Astrocyte (in vitro differentiated cells and primary cell): Measurements from ENCODE around the gene ICAM1. TPM values are rescaled to one million over a fixed set of nuclear protein-coding genes. Genes with fewer than 3 reads are reported as not detected.
A peak's percentile ranks its signal among the peaks of the same experiment; 100 is the strongest.

Experiments used
- DNase-seq: peaks from one replicate; pipeline ENCODE4 v3.0.0-alpha.2; 2010; ENCODE audit warnings: low read depth
- FAIRE-seq: peaks from 2 replicates; lab custom pipeline; 2011; peaks lifted over from hg19 to GRCh38; lab: Jason Lieb, UNC
- H2AFZ ChIP-seq: 2 replicates; pipeline ENCODE4 v1.6.0; 2012; ENCODE audit warnings: low read depth, low read length, inconsistent platforms
- H3K27ac ChIP-seq: 2 replicates; pipeline ENCODE4 v1.5.1; 2011; ENCODE audit warnings: low read depth, low read length, inconsistent platforms
- H3K27me3 ChIP-seq: 2 replicates; pipeline ENCODE4 v1.6.0; 2011; ENCODE audit warnings: low read length, inconsistent platforms; ENCODE audit not compliant: insufficient read depth
- H3K36me3 ChIP-seq: 2 replicates; pipeline ENCODE4 v1.5.1; 2011; ENCODE audit warnings: low read length, inconsistent platforms; ENCODE audit not compliant: insufficient read depth
- H3K4me1 ChIP-seq: 2 replicates; pipeline ENCODE4 v1.5.1; 2011; ENCODE audit warnings: low read length, inconsistent platforms; ENCODE audit not compliant: insufficient read depth
- H3K4me2 ChIP-seq: 2 replicates; pipeline ENCODE4 v1.6.0; 2012; ENCODE audit warnings: low read length, inconsistent platforms
- H3K4me3 ChIP-seq: 2 replicates; pipeline ENCODE4 v1.5.1; 2011; ENCODE audit warnings: low read depth, mild to moderate bottlenecking, low read length, inconsistent platforms; ENCODE audit not compliant: insufficient read depth
- H3K79me2 ChIP-seq: 2 replicates; pipeline ENCODE4 v1.6.0; 2012; ENCODE audit warnings: mild to moderate bottlenecking, low read length, inconsistent platforms; ENCODE audit not compliant: insufficient read depth
- H3K9ac ChIP-seq: 2 replicates; pipeline ENCODE4 v1.6.0; 2012; ENCODE audit warnings: mild to moderate bottlenecking, low read length, inconsistent platforms
- H3K9me3 ChIP-seq: 2 replicates; pipeline ENCODE4 v1.5.1; 2012; ENCODE audit warnings: low read depth, mild to moderate bottlenecking, low read length, inconsistent platforms; ENCODE audit not compliant: insufficient read depth
- H4K20me1 ChIP-seq: 2 replicates; pipeline ENCODE4 v1.6.0; 2012; ENCODE audit warnings: low read length, inconsistent platforms; ENCODE audit not compliant: insufficient read depth
- H3K27ac Mint-ChIP-seq: one replicate; pipeline ENCODE4 v1.8.0; 2021; ENCODE audit warnings: mild to moderate bottlenecking, mixed read lengths; ENCODE audit not compliant: unreplicated experiment
- H3K27me3 Mint-ChIP-seq: one replicate; pipeline ENCODE4 v1.8.0; 2021; ENCODE audit warnings: low read depth, mixed read lengths; ENCODE audit not compliant: unreplicated experiment
- H3K36me3 Mint-ChIP-seq: one replicate; pipeline ENCODE4 v1.8.0; 2021; ENCODE audit warnings: low read depth, mixed read lengths; ENCODE audit not compliant: unreplicated experiment
- H3K4me1 Mint-ChIP-seq: one replicate; pipeline ENCODE4 v1.8.0; 2021; ENCODE audit warnings: low read depth, mixed read lengths; ENCODE audit not compliant: unreplicated experiment
- H3K4me3 Mint-ChIP-seq: one replicate; pipeline ENCODE4 v1.8.0; 2021; ENCODE audit warnings: mild to moderate bottlenecking, moderate library complexity, mixed read lengths; ENCODE audit not compliant: unreplicated experiment
- H3K9me3 Mint-ChIP-seq: one replicate; pipeline ENCODE4 v1.8.0; 2021; ENCODE audit warnings: mild to moderate bottlenecking, mixed read lengths; ENCODE audit not compliant: unreplicated experiment
- CTCF ChIP-seq: IDR thresholded peaks from 2 replicates; pipeline ENCODE4 v1.5.1; 2011; ENCODE audit warnings: low read depth, mild to moderate bottlenecking, inconsistent platforms, low read length, moderate library complexity; ENCODE audit not compliant: insufficient read depth
- EZH2 ChIP-seq: IDR thresholded peaks from 2 replicates; pipeline ENCODE4 v1.6.1; 2012; ENCODE audit warnings: mild to moderate bottlenecking, low read length, inconsistent platforms; ENCODE audit not compliant: insufficient read depth
- total RNA-seq: library from RNA; stranded (reverse); gene quantifications from 2 replicates; pipeline ENCODE4 v1.2.1, GENCODE V29; 2021

ICAM1 gene
- total RNA-seq, 1 donor from 2014 or later = 11.0 TPM

DNA sequence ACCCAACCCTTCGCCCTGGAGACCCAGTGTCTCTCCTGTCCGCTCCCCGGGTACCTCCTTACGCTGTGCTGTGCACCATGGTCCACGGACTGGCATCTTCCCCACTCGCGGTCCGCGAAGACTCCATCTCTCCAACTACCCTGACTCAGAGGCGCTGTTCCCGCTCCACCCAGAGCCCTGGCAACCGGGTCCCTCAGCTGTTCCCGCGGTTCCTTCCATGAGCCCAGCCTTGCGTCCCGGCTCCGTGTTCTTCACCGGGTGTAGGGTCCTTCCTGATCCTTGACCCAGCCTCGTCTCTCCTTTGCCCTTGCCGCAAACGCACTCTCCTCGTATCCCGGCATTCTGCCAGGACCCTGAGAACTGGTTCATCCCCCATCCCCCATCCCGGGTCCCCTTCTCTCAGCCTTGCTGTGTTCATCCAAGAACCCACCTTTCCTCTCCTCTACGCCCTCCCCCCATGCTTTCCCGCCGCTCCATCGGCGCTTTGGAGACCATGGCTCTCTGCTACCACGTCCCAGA, 19.5 kb downstream of the ICAM1 start:
- H2AFZ ChIP-seq = peak overlapping the region; percentile 66
- Mint-ChIP-seq H3K36me3 (peaks cover 2% of the 10 kb centered on the region), H3K4me1 (peaks cover 5% of the 10 kb centered on the region), H3K27me3 (peaks cover 83% of the 10 kb centered on the region), H3K27ac (peak overlapping the region; percentile 72), H3K4me3 (peak overlapping the region; percentile 45), H3K9me3 (peaks cover 23% of the 10 kb centered on the region)
- H3K9ac ChIP-seq = no peak overlapping the region
- no peak overlapping the region for H3K4me3 ChIP-seq
- no peaks in the 10 kb centered on the region for H3K79me2 ChIP-seq
- no peaks in the 10 kb centered on the region for H3K36me3 ChIP-seq
- H3K27me3 ChIP-seq = peaks cover 66% of the 10 kb centered on the region
- H3K27ac ChIP-seq = no peak overlapping the region
- H3K4me2 ChIP-seq = peak overlapping the region; percentile 82
- H4K20me1 ChIP-seq = peaks cover 16% of the 10 kb centered on the region
- H3K9me3 ChIP-seq = peaks cover 7% of the 10 kb centered on the region
- no peak for TF ChIP-seq EZH2
- FAIRE-seq = no peak
- DNase-seq = no peak
- peaks cover 34% of the 10 kb centered on the region for H3K4me1 ChIP-seq

DNA sequence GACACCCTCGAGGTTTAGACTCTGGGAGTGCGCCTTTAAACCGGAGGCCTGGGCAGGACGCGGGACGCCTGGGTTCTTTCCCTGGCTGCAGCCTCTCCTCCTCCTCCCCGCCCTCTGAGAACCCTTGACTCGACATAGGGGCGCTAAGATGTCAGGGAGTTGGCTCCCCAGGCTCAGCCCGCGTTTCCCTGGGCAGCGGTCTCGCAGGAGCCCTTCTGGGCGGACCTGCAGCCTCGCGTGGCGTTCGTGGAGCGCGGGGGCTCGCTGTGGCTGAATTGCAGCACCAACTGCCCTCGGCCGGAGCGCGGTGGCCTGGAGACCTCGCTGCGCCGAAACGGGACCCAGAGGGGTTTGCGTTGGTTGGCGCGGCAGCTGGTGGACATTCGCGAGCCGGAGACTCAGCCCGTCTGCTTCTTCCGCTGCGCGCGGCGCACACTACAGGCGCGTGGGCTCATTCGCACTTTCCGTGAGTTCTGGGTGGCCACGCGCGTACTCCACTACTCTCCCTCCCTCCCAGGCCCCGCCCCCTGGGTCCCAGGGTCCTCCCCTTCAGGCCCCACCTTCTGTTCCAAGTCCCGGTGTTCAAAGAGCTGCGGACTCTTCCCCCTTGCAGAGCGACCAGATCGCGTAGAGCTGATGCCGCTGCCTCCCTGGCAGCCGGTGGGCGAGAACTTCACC, 20.1 kb downstream of the ICAM1 start:
- Mint-ChIP-seq H3K4me3 (no peak overlapping the region), H3K36me3 (peaks cover 2% of the 10 kb centered on the region), H3K9me3 (peaks cover 27% of the 10 kb centered on the region), H3K27me3 (peaks cover 84% of the 10 kb centered on the region), H3K27ac (peak overlapping the region; percentile 72), H3K4me1 (peaks cover 3% of the 10 kb centered on the region)
- Histone ChIP-seq H3K36me3 (no peaks in the 10 kb centered on the region), H3K4me2 (peak overlapping the region; percentile 82), H4K20me1 (peaks cover 16% of the 10 kb centered on the region), H3K4me3 (peak overlapping the region; percentile 39), H2AFZ (peak overlapping the region; percentile 66), H3K79me2 (no peaks in the 10 kb centered on the region), H3K27ac (no peak overlapping the region), H3K9me3 (peaks cover 11% of the 10 kb centered on the region), H3K4me1 (peaks cover 37% of the 10 kb centered on the region), H3K9ac (no peak overlapping the region), H3K27me3 (peaks cover 72% of the 10 kb centered on the region)
- TF ChIP-seq EZH2 (peak; percentile 76), CTCF (no peak)
- FAIRE-seq = no peak
- no peak for DNase-seq

GRCh38 chr19:10291554-10292205, 20.8 kb downstream of the ICAM1 start:
- Histone ChIP-seq H3K4me2 (peak overlapping the region; percentile 82), H3K36me3 (no peaks in the 10 kb centered on the region), H3K4me1 (peaks cover 34% of the 10 kb centered on the region), H2AFZ (peak overlapping the region; percentile 66), H3K9me3 (peaks cover 11% of the 10 kb centered on the region), H4K20me1 (peaks cover 16% of the 10 kb centered on the region), H3K4me3 (peak overlapping the region; percentile 39), H3K27me3 (peaks cover 74% of the 10 kb centered on the region), H3K9ac (no peak overlapping the region), H3K27ac (no peak overlapping the region), H3K79me2 (no peaks in the 10 kb centered on the region)
- no peak for DNase-seq
- Mint-ChIP-seq H3K27me3 (peaks cover 80% of the 10 kb centered on the region), H3K4me1 (no peaks in the 10 kb centered on the region), H3K9me3 (peaks cover 27% of the 10 kb centered on the region), H3K27ac (no peak overlapping the region), H3K36me3 (peaks cover 2% of the 10 kb centered on the region), H3K4me3 (no peak overlapping the region)
- TF ChIP-seq EZH2 = peak; percentile 79
- no peak for TF ChIP-seq CTCF
- no peak for FAIRE-seq
